Measurements from ENCODE around the gene NECAP2.

DNA sequence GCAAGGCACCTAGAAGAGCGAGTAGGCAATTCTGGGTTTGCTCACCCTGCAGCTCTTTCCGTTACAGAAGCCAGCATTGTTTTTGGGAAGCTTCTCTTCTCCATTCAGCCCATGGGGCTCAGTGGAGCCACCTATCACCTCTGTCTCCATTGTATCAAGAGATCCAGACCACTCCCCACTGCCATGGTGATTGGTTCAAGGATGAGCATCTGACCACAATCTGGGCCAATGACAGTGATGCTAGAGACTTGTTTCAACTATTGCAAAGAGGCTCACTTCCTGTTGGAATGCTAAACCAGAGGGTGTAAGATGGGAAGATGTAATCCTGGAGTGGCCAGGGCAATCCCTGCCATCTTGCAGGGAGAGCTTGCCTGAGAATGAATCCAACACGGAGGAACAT is 9.9 kb upstream of the NECAP2 start:
- TF ChIP-seq EZH2 (IDR thresholded peaks at IDR 0.05): no peak
- no peak for TF ChIP-seq POLR2AphosphoS5 (IDR thresholded peaks at IDR 0.05; ENCODE audit: borderline replicate concordance, low read depth, low read length)
- no peak for TF ChIP-seq FOXP2 (optimal IDR thresholded peaks at IDR 0.05; ENCODE audit: control extremely low read depth, extremely low read length, insufficient read depth)

Measured in SK-N-MC (cell line).